PFSK-1 (cell line): ENCODE data around the gene BRMS1.

ENCODE experiments used
- FOXP2 ChIP-seq: optimal IDR thresholded peaks from 2 replicates; pipeline ENCODE3; 2011; ENCODE audit warnings: borderline replicate concordance, control low read depth, inconsistent platforms; ENCODE audit not compliant: insufficient read depth; ENCODE audit errors: extremely low read length, extremely low read depth
- POLR2AphosphoS5 ChIP-seq: IDR thresholded peaks from 2 replicates; pipeline ENCODE4 v1.6.1; 2012; ENCODE audit warnings: low read depth, mild to moderate bottlenecking, control low read depth, low read length, moderate library complexity
- SIN3A ChIP-seq: IDR thresholded peaks from 2 replicates; pipeline ENCODE4 v1.6.1; 2012; ENCODE audit warnings: mild to moderate bottlenecking, low read length, moderate library complexity, borderline replicate concordance; ENCODE audit not compliant: insufficient read depth
- TAF1 ChIP-seq: IDR thresholded peaks from 2 replicates; pipeline ENCODE4 v1.6.1; 2012; ENCODE audit warnings: low read length, control low read depth, borderline replicate concordance; ENCODE audit not compliant: insufficient read depth
- TF ChIP-seq, protein P1 (sequence below), 2 experiments: IDR thresholded peaks; 2 replicates each; pipeline versions ENCODE4 v1.6.1 to v1.8.0; 2011 to 2012; ENCODE audit warnings: low read depth in 2 of 2, low read length in 2 of 2, control low read depth in 1 of 2, inconsistent platforms in 1 of 2, mild to moderate bottlenecking in 1 of 2, moderate library complexity in 1 of 2; ENCODE audit not compliant: insufficient read depth in 1 of 2

DNA sequence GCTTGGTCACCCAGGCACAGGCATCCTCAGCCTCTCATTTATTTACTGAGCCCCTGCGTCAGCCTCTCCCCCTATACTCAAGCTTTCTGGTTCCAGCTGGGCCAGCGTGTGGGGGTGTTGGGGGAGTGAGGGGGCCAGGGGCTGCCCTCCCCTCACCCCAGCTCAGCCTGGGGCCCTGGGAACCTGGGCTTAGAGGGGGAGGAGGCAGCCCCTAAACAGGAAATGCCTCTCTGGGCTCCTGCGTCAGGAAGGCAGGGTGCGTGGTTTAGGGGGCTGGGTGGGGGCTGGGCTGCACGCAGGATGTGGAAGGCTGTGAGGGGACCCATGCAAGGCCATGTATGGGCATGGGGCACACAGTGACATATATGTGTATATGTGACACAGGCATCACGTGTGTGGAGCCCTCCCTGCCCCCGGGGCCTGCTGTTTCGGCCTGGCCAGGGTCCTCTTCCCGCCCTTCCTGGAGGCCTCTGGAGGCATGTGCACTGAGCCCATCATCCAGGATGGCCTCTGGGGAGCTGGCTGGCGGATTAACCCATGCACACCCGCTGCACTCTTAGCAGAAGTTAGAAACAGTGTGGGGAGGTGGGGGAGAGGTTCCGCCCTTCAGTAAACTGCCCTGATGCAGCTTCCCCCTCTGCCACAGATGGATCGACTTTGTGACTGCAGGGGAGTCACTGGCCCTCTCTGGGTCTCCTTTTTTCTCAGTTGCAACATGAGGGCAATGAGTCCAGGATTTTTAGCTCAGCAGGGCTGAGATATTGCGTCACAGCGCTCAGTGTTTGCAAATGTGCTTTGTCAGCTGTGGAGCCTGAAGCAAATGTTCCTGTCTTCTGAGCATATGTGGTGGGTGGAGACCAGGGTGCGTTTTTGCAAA, 26.9 kb downstream of the BRMS1 start:
- TF ChIP-seq FOXP2 (no peak), POLR2AphosphoS5 (no peak), TAF1 (no peak), SIN3A (no peak)
- TF ChIP-seq, protein P1, sequence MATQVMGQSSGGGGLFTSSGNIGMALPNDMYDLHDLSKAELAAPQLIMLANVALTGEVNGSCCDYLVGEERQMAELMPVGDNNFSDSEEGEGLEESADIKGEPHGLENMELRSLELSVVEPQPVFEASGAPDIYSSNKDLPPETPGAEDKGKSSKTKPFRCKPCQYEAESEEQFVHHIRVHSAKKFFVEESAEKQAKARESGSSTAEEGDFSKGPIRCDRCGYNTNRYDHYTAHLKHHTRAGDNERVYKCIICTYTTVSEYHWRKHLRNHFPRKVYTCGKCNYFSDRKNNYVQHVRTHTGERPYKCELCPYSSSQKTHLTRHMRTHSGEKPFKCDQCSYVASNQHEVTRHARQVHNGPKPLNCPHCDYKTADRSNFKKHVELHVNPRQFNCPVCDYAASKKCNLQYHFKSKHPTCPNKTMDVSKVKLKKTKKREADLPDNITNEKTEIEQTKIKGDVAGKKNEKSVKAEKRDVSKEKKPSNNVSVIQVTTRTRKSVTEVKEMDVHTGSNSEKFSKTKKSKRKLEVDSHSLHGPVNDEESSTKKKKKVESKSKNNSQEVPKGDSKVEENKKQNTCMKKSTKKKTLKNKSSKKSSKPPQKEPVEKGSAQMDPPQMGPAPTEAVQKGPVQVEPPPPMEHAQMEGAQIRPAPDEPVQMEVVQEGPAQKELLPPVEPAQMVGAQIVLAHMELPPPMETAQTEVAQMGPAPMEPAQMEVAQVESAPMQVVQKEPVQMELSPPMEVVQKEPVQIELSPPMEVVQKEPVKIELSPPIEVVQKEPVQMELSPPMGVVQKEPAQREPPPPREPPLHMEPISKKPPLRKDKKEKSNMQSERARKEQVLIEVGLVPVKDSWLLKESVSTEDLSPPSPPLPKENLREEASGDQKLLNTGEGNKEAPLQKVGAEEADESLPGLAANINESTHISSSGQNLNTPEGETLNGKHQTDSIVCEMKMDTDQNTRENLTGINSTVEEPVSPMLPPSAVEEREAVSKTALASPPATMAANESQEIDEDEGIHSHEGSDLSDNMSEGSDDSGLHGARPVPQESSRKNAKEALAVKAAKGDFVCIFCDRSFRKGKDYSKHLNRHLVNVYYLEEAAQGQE (IDR thresholded peaks at IDR 0.05; ENCODE audit: insufficient read depth in 1 of 2, low read depth in 2 of 2, low read length in 2 of 2), result no peak
